ENCODE results near the gene DCK. TPM values are rescaled to one million over a fixed set of nuclear protein-coding genes. Genes with fewer than 3 reads are reported as not detected.
"Not testable (repeated sequence)": the region's sequence is repeated elsewhere in the genome, so short reads cannot be mapped to it uniquely, and the experiment has no call there.

The DCK gene
- total RNA-seq, 1 donor from 2014 or later = 15.5 TPM

DNA sequence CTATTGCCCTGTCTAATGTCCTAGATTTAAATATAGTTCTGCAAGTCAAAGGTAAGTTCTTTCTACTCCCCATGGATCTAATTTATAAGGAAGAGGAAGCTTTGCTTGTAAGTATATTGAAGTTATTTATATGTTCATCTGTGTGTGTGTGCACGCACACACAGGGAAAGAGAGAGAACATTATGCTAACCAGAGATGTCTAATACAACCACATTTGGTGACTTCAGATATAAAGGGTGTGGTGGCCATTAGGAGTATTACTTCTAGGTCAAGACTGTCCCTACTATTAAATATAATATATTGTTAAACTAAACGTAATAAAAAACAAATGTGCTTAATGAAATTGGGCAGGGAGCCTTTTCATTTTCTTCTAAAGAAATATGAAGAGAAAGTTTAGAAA lies 4.1 kb downstream of the DCK start:
- no peaks in the 10 kb centered on the region for H3K27me3 Mint-ChIP-seq
- H3K27ac Mint-ChIP-seq = no peak overlapping the region
- H3K4me1 Mint-ChIP-seq (ENCODE audit: unreplicated experiment) = peaks cover 29% of the 10 kb centered on the region
- peak overlapping the region; percentile 64 for H3K4me3 Mint-ChIP-seq
- peaks cover 10% of the 10 kb centered on the region for H3K9me3 Mint-ChIP-seq
- TF ChIP-seq, protein P1, sequence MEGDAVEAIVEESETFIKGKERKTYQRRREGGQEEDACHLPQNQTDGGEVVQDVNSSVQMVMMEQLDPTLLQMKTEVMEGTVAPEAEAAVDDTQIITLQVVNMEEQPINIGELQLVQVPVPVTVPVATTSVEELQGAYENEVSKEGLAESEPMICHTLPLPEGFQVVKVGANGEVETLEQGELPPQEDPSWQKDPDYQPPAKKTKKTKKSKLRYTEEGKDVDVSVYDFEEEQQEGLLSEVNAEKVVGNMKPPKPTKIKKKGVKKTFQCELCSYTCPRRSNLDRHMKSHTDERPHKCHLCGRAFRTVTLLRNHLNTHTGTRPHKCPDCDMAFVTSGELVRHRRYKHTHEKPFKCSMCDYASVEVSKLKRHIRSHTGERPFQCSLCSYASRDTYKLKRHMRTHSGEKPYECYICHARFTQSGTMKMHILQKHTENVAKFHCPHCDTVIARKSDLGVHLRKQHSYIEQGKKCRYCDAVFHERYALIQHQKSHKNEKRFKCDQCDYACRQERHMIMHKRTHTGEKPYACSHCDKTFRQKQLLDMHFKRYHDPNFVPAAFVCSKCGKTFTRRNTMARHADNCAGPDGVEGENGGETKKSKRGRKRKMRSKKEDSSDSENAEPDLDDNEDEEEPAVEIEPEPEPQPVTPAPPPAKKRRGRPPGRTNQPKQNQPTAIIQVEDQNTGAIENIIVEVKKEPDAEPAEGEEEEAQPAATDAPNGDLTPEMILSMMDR (conservative IDR thresholded peaks at IDR 0.05) = peak; percentile 43
- DNase-seq (ENCODE audit: extremely low spot score, unreplicated experiment) = no peak
- H3K36me3 Mint-ChIP-seq = peaks cover 51% of the 10 kb centered on the region

DNA sequence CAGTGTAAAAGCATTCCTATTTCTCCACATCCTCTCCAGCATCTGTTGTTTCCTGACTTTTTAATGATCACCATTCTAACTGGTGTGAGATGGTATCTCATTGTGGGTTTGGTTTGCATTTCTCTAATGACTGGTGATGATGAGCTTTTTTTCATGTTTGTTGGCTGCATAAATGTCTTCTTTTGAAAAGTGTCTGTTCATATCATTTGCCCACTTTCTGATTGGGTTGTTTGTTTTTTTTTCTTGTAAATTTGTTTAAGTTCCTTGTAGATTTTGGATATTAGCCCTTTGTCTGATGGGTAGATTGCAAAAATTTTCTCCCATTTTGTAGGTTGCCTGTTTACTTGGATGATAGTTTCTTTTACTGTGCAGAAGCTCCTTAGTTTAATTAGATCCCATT lies 6.2 kb downstream of the DCK start:
- not testable (repeated sequence) for DNase-seq (ENCODE audit: extremely low spot score, unreplicated experiment); H3K27ac Mint-ChIP-seq; H3K4me3 Mint-ChIP-seq; H3K27me3 Mint-ChIP-seq
- peaks cover 35% of the 10 kb centered on the region for H3K4me1 Mint-ChIP-seq (ENCODE audit: unreplicated experiment)
- peaks cover 15% of the 10 kb centered on the region for H3K9me3 Mint-ChIP-seq
- H3K36me3 Mint-ChIP-seq = peaks cover 55% of the 10 kb centered on the region

DNA sequence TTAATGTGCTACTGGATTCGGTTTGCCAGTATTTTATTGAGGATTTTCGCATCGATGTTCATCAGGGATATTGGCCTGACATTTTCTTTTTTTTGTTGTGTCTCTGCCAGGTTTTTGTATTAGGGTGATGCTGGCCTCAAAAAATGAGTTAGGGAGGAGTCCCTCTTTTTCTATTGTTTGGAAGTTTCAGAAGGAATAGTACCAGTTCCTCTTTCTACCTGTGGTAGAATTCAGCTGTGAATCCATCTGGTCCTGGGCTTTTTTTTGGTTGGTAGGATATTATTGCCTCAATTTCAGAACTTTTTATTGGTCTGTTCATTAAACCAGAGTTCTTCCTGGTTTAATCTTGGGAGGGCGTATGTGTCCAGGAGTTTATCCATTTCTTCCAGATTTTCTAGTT lies 7.9 kb downstream of the DCK start:
- not testable (repeated sequence) for H3K27ac Mint-ChIP-seq; H3K4me3 Mint-ChIP-seq; DNase-seq (ENCODE audit: extremely low spot score, unreplicated experiment); H3K27me3 Mint-ChIP-seq
- Mint-ChIP-seq H3K4me1 (ENCODE audit: unreplicated experiment) (peaks cover 24% of the 10 kb centered on the region), H3K36me3 (peaks cover 55% of the 10 kb centered on the region), H3K9me3 (peaks cover 15% of the 10 kb centered on the region)

DNA sequence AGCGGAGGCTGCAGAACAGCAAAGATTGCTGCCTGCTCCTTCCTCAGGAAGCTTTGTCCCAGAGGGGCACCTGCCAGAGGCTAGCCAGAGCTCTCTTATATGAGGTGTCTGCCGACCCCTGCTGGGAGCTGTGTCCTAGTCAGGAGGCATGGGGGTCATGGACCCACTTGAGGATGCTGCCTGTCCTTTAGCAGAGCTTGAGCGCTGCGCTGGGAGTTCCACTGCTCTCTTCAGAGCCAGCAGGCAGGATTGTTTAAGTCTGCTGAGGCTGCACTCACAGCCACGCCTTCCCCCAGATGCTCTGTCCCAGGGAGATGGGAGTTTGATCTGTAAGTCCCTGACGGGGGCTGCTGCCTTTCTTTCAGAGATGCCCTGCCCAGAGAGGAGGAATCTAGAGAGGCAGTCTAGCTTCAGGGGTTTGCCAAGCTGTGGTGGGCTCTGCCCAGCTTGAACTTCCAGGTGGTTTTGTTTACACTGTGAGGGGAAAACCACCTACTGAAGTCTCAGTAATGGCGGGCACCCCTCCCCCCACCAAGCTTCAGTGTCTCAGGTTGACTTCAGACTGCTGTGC lies 10.9 kb downstream of the DCK start:
- Mint-ChIP-seq H3K4me1 (ENCODE audit: unreplicated experiment) (peaks cover 12% of the 10 kb centered on the region), H3K27ac (no peak overlapping the region), H3K4me3 (no peak overlapping the region), H3K36me3 (peaks cover 49% of the 10 kb centered on the region), H3K27me3 (no peaks in the 10 kb centered on the region), H3K9me3 (peaks cover 15% of the 10 kb centered on the region)
- no peak for DNase-seq (ENCODE audit: extremely low spot score, unreplicated experiment)
- TF ChIP-seq, protein P1 (conservative IDR thresholded peaks at IDR 0.05) = no peak

DNA sequence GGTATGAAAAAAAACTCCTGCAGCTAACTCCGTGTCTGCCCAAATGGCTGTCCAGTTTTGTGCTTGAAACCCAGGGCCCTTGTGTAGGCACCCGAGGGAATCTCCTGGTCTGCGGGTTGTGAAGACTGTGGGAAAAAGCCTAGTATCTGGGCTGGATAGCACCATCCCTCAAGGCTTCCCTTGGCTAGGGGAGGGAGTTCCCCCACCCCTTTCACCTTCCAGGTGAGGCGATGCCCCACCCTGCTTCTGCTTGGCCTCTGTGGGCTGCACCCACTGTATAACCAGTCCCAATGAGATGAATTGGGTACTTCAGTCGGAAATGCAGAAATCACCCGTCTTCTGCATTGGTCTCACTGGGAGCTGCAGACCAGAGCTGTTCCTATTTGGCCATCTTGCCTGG lies 11.6 kb downstream of the DCK start:
- not testable (repeated sequence) for H3K27ac Mint-ChIP-seq; H3K4me3 Mint-ChIP-seq; DNase-seq (ENCODE audit: extremely low spot score, unreplicated experiment); H3K27me3 Mint-ChIP-seq
- H3K36me3 Mint-ChIP-seq = peaks cover 43% of the 10 kb centered on the region
- H3K9me3 Mint-ChIP-seq = peaks cover 15% of the 10 kb centered on the region
- peaks cover 12% of the 10 kb centered on the region for H3K4me1 Mint-ChIP-seq (ENCODE audit: unreplicated experiment)

DNA sequence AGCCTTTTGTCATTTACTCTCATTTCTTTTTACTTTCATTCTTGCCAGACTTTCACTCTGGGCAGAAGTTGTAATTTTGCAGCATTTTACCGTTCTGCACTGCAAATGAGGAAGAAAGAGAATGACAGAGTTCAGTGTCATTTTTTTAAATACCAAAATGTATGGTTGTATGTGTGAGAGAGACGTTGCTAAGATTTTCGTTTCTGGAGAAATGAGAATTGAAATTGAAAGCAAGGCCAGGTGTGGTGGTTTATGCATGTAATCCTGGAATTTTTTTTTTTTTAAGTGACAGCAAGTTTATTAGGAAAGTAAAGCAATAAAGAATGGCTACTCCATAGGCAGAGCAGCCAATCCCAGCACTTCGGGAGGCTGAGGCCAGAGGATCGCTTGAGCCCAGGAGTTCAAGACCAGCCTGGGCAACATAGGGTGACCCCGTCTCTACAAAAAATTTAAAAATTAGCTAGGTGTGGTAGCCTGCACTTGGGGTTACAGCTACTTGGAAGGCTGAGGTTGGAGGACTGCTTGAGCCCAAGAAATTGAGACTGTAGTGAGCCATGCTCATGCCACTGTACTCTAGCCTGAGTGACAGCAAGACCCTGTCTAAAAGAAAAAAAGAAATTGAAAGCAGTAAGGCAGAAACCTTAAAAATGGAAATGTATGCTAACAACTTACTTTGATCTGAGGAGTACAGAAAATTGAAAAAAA lies 12.9 kb downstream of the DCK start:
- DNase-seq (ENCODE audit: extremely low spot score, unreplicated experiment) = no peak
- Mint-ChIP-seq H3K4me1 (ENCODE audit: unreplicated experiment) (peaks cover 12% of the 10 kb centered on the region), H3K27me3 (no peaks in the 10 kb centered on the region), H3K36me3 (peaks cover 30% of the 10 kb centered on the region), H3K9me3 (peaks cover 9% of the 10 kb centered on the region), H3K27ac (no peak overlapping the region), H3K4me3 (no peak overlapping the region)
- TF ChIP-seq, protein P1 (conservative IDR thresholded peaks at IDR 0.05) = no peak

DNA sequence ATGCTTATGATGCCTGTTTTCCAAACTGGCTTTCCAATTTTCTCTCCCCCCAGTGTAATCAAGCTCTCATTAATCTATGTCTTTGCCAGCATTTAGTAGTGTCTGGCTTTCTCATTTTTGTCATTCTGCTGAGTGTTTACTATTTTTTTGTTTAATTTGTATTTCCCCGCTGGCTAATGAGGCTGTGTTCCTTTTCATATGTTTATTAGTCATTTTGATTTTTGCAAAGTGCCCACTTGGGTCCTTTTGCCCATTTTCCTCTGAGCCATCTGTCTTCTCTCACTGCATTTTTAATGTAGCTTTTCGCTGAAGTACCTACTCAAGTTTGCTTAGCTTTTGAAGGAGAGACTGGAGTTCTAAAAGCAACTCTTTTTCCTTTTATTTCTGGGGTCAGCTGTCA lies 14.7 kb downstream of the DCK start:
- H3K4me1 Mint-ChIP-seq (ENCODE audit: unreplicated experiment) = peaks cover 12% of the 10 kb centered on the region
- DNase-seq (ENCODE audit: extremely low spot score, unreplicated experiment) = no peak
- no peak overlapping the region for H3K4me3 Mint-ChIP-seq
- H3K27ac Mint-ChIP-seq = no peak overlapping the region
- peaks cover 20% of the 10 kb centered on the region for H3K36me3 Mint-ChIP-seq
- H3K27me3 Mint-ChIP-seq = no peaks in the 10 kb centered on the region
- H3K9me3 Mint-ChIP-seq = peaks cover 4% of the 10 kb centered on the region
- TF ChIP-seq, protein P1 (conservative IDR thresholded peaks at IDR 0.05) = no peak

All from type B pancreatic cell (in vitro differentiated cells).